Keratinocyte (primary cell): ENCODE data around the gene IL1RAP.

ENCODE experiments used
- CTCF ChIP-seq, 3 experiments: IDR thresholded peaks in 1 of 3; conservative IDR thresholded peaks in 1 of 3; optimal IDR thresholded peaks in 1 of 3; 2 replicates in 2 of 3; 3 replicates in 1 of 3; pipeline versions ENCODE3 to v1.5.1; 2011; ENCODE audit warnings: low read length in 3 of 3, mild to moderate bottlenecking in 3 of 3, moderate library complexity in 2 of 3, control low read depth in 1 of 3, inconsistent platforms in 1 of 3; ENCODE audit not compliant: insufficient read depth in 2 of 3; ENCODE audit errors: extremely low read depth in 1 of 3
- EZH2 ChIP-seq: IDR thresholded peaks from one replicate; pipeline ENCODE4 v1.6.1; 2012; ENCODE audit warnings: inconsistent platforms, mild to moderate bottlenecking, low read length, moderate library complexity

GRCh38 chr3:190593075-190593474 is 79.2 kb downstream of the IL1RAP start:
- TF ChIP-seq CTCF (optimal IDR thresholded peaks at IDR 0.05 in 1 of 3, IDR thresholded peaks at IDR 0.05 in 1 of 3, conservative IDR thresholded peaks at IDR 0.05 in 1 of 3; ENCODE audit: extremely low read depth in 1 of 3, insufficient read depth in 2 of 3, low read length in 3 of 3) (no peak), EZH2 (no peak)
